Astrocyte of the cerebellum (primary cell): Measurements from ENCODE around the gene GABRG3.

Experiments used
- DNase-seq: peaks from one replicate; pipeline ENCODE4 v3.0.0-alpha.2; 2011; ENCODE audit warnings: low read depth
- H3K4me3 ChIP-seq: 2 replicates; pipeline ENCODE4 v1.5.1; 2011; ENCODE audit warnings: mild to moderate bottlenecking, low read depth, low read length, moderate library complexity
- CTCF ChIP-seq: IDR thresholded peaks from 2 replicates; pipeline ENCODE4 v1.5.1; 2012; ENCODE audit warnings: low read length, low read depth, moderate library complexity, mild to moderate bottlenecking; ENCODE audit errors: missing control alignments
- in situ Hi-C: cut with HindIII; loops from 2 replicates; pipeline ENCODE4 v1.10.0; 2017; ENCODE audit warnings: low sequenced_read_pairs

The GABRG3 gene

GRCh38 chr15:27456807-27457206 lies 485.8 kb downstream of the GABRG3 start:
- TF ChIP-seq CTCF, result no peak
- DNase-seq, result no peak
- in situ Hi-C loops, result no loop called here
- H3K4me3 ChIP-seq, result no peak overlapping the region

- in situ Hi-C loops, result no loop called here
- no peak for TF ChIP-seq CTCF
- no peak for DNase-seq
- H3K4me3 ChIP-seq, result no peak overlapping the region
Measured at GRCh38 chr15:27457766-27458165, 486.8 kb downstream of the GABRG3 start.

- in situ Hi-C loops, result no loop called here
- H3K4me3 ChIP-seq, result no peak overlapping the region
- no peak for TF ChIP-seq CTCF
- no peak for DNase-seq
Measured at GRCh38 chr15:27458345-27459084, 487.5 kb downstream of the GABRG3 start.

- in situ Hi-C loops, result no loop called here
- no peak for DNase-seq
- TF ChIP-seq CTCF, result no peak
- H3K4me3 ChIP-seq, result no peak overlapping the region
Measured at GRCh38 chr15:27459836-27460235, 488.9 kb downstream of the GABRG3 start.

- H3K4me3 ChIP-seq, result no peak overlapping the region
- no peak for TF ChIP-seq CTCF
- in situ Hi-C loops, result no loop called here
- no peak for DNase-seq
Measured at GRCh38 chr15:27461181-27461580, 490.2 kb downstream of the GABRG3 start.

GRCh38 chr15:27463525-27464088 lies 492.6 kb downstream of the GABRG3 start:
- in situ Hi-C loops, result no loop called here
- DNase-seq, result no peak
- H3K4me3 ChIP-seq, result no peak overlapping the region
- TF ChIP-seq CTCF, result no peak
